Measurements from ENCODE around the gene NFATC1.

DNA sequence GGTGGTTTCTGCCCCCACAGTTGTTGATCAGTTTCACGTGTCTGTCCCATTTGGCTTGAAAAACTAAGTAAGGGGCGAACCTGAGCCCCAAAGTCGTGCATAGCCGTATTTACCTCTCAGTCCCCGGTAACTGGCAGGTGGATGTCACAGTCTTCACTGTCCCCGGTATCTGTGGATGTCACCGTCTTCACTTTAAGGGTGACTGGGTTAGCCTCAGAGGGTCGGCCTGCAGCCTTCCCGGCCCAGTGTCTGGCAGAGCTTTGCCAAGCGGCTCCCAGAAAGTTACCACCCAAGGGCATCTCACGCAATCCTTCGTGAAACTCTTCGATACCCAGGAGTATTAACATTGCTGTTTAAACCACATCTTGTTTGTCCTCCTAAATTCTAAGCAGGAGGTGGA is 158.6 kb downstream of the NFATC1 start:
- TF ChIP-seq GATA2 (IDR thresholded peaks at IDR 0.05; ENCODE audit: low read depth, low read length) (no peak), GATA3 (IDR thresholded peaks at IDR 0.05; ENCODE audit: low read depth, low read length) (no peak)

All from SH-SY5Y (cell line).